Posterior vena cava (tissue), 2 donors: ENCODE data around the gene ANXA4. TPM values are rescaled to one million over a fixed set of nuclear protein-coding genes. Genes with fewer than 3 reads are reported as not detected.
"Not testable (repeated sequence)": the region's sequence is repeated elsewhere in the genome, so short reads cannot be mapped to it uniquely, and the experiment has no call there.

Experiments used
- DNase-seq: peaks from one replicate; pipeline ENCODE4 v3.0.0-alpha.2; 2020; ENCODE audit warnings: low spot score
- intact Hi-C, 2 donors: fragments of 100-400 bp; cut with DNase I; formaldehyde crosslinking; loops; one replicate each; pipeline versions ENCODE4 v1.14.1 to v1.14.2; 2022 to 2023
- total RNA-seq, 2 donors: library from RNA; stranded (reverse); fragmentation: NEBNext Ultra II Directional; extraction: Animal tissue kit (Norgen Biotek cat#: 25700); gene quantifications; one replicate each; pipeline ENCODE4 v1.2.1, GENCODE V29; 2021
- donor health status: DM: yes; HTN: yes; CAD: no.
- donor health status: DM: yes; HTN: yes; CAD: no.

The ANXA4 gene
- total RNA-seq, 2 donors from 2014 or later = 90.8 to 92.2 TPM

- intact Hi-C loops = loop anchor here in 1 of 2 donors (10.0 kb wide), 1 partner anchor 353 kb away; no protein-coding TSS in a partner anchor
- no peak for DNase-seq
Observed at GRCh38 chr2:69771461-69771860, 29.5 kb downstream of the ANXA4 start.

GRCh38 chr2:69773206-69773605, 31.3 kb downstream of the ANXA4 start:
- intact Hi-C loops = loop anchor here in 1 of 2 donors (10.0 kb wide), 1 partner anchor 352 kb away; no protein-coding TSS in a partner anchor
- no peak for DNase-seq

GRCh38 chr2:69774258-69774983, 32.5 kb downstream of the ANXA4 start:
- intact Hi-C loops = loop anchor here in 1 of 2 donors (10.0 kb wide), 1 partner anchor 350 kb away; no protein-coding TSS in a partner anchor
- DNase-seq = not testable (repeated sequence)

GRCh38 chr2:69774984-69775982, 33.3 kb downstream of the ANXA4 start:
- no peak for DNase-seq
- intact Hi-C loops = loop anchor here in 1 of 2 donors (10.0 kb wide), 1 partner anchor 350 kb away; no protein-coding TSS in a partner anchor

- no peak for DNase-seq
- intact Hi-C loops = loop anchor here in 1 of 2 donors (10.0 kb wide), 1 partner anchor 348 kb away; no protein-coding TSS in a partner anchor
Observed at GRCh38 chr2:69776886-69777785, 35.2 kb downstream of the ANXA4 start.

DNA sequence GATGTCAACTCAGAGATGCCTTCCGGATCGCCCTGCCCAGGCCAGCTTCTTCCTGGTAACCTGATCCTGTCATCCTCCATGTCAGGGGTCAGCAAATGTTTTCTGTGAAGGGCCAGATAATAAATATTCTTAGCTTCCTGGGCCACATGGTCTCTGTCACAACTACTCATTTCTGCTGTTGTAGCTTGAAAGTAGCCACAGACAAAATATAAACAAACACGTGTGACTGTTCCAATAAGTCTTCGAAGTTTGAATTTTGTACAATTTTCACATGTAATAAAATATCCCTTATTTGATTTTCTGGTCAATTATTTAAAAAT, 35.8 kb downstream of the ANXA4 start:
- no peak for DNase-seq
- intact Hi-C loops = loop anchor here in 1 of 2 donors (10.0 kb wide), 1 partner anchor 347 kb away; no protein-coding TSS in a partner anchor

DNA sequence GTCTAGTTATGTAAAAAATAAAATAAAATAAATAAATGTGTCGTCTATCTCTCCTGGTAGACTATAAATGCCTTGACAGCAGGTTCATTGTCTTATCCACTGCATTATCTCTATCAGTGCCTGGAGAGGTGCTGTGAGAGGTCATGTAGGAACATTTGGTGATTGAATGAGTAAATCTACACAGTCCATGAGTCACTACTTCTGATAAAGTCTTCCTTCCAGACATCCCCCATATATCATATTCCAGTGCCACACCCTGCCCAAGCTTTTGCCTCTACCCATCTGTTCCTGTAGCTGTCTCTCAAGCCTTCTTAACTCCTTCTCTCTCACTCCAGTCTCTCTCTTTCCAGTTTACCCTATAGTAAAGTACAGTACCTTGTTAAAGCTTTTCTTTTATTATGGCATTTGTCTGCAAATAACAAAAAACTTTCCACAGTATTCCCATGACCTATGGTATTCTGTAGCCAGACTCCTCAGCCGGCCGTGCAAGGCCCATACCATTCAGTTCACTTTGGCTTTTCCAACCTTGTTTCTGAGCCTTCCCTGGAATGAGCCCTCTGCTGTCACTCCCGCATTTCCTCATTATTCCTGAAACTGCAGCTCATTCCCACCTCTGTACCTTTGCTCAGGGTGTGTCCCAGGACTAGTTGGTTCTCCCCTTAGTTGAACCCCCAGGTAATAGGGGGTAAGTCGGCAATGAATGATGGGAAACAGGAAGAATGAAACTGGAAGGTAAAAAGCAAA, 37.5 kb downstream of the ANXA4 start:
- DNase-seq = no peak
- intact Hi-C loops = loop anchor here in 1 of 2 donors (10.0 kb wide), 1 partner anchor 345 kb away; no protein-coding TSS in a partner anchor

DNA sequence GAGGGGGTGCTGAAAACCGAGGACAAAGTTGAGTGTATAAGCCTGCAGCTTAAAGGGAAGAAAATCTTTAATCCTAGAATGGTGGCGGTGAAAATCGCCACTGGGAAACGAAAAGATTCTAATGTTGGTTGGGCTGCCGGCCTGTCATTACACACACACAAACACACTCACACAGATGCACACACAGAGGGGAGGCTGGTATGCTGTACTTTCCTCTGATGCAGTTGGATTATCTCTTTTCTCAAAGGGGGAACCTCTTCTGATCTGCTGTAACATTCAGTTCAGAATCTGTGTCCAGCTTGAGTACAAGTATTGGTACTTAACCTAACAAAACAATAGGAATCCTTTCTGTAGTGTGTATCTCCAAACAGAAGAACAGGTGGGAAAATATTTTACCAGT, 39.0 kb downstream of the ANXA4 start:
- no peak for DNase-seq

GRCh38 chr2:69781321-69782248, 39.7 kb downstream of the ANXA4 start:
- intact Hi-C loops = no loop called here
- no peak for DNase-seq

More for the DNA sequence above, 39.0 kb downstream of the ANXA4 start:
- intact Hi-C loops = no loop called here

- DNase-seq = no peak
- intact Hi-C loops = no loop called here
Observed at GRCh38 chr2:69784228-69784627, 42.3 kb downstream of the ANXA4 start.

GRCh38 chr2:69785358-69785757, 43.4 kb downstream of the ANXA4 start:
- intact Hi-C loops = no loop called here
- DNase-seq = no peak

DNA sequence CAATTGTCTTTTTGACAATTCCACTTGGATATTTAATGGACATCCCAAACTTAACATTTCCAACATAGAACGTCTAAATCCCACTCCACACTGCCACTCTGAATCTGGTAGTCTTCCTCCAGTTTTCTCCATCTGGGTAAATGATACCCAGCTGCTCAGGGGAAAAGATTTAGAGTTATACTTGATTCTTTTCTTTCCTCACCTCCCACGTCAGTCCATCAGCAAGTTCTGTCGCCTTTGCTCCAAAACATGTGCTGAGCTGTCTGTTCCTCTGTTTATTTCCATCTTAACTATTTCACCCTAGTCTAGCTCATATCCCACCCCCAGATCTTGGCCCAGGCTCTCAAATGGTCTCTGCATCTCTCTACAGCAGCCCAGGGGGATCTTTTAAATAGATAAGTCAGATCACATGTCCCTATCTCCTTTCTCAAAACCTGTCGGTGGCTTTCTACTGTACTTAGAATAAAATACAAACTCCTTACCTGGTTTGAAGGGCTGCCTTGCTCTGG, 44.2 kb downstream of the ANXA4 start:
- no peak for DNase-seq
- intact Hi-C loops = no loop called here

DNA sequence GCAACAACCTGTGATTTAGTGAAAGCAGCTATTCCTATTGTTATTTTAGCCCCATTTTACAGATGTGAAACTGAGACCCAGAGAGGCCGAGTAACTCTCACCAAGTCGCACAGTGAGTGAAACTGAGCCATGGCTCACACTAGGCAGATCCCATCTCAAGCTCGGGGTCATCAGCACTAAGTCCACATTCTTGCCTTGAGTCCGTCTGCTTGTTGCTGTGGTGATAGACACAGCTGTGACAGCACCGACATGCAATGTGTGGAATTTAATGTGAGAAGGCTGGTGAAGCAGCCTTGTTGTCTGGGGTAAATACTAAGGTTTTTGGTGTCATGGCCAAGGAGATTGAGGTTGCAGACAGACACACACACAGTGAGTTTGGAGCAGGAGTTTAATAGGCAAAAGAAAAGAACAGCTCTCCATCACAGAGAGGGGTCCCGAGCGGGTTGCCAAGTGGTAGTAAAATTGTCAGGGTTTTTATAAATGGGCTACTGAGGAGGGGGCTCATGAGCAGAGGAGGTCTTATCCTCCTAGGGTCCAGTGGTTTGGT, 47.3 kb downstream of the ANXA4 start:
- no peak for DNase-seq
- intact Hi-C loops = no loop called here

DNA sequence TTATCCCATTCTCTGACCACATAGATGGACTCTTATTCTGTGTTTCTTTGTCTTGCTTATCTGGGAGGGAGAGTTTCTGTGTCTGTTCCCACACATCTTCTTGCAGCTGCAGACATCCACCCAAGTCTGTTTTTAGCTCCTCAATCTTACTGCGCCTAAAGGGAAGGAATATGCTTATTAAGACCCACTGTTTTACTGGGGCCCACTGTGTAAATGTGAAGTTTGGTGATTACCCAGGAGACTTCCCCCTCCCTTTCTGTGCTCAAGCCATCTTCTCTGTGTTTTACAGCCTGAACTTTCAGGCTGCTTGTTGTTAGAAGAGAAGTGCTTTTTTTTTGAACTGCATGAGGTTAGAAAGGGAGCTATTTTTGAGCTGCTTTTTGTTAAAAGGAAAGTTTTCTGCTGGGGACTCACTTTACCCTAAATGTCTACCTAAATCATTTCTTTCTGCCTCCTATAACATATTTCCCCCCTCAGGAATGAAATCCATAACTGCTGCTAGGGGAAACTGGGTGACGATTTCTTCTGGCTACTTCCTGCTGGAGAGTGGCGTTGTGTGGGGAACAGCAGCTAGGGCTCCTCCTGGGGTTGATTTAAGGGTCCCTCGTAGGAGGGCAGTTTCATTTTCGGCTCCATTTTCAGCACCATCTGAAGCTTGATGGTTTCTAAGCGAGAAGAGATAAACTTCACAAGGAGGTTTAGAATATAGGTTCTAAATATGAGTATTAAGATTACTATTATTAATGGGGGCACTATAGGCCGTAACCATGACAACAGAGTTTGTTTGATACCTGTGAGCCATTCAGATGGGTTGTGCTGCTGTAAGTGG, 48.1 kb downstream of the ANXA4 start:
- DNase-seq = no peak
- intact Hi-C loops = no loop called here

- intact Hi-C loops = no loop called here
- no peak for DNase-seq
Observed at GRCh38 chr2:69790601-69790959, 48.6 kb downstream of the ANXA4 start.

DNA sequence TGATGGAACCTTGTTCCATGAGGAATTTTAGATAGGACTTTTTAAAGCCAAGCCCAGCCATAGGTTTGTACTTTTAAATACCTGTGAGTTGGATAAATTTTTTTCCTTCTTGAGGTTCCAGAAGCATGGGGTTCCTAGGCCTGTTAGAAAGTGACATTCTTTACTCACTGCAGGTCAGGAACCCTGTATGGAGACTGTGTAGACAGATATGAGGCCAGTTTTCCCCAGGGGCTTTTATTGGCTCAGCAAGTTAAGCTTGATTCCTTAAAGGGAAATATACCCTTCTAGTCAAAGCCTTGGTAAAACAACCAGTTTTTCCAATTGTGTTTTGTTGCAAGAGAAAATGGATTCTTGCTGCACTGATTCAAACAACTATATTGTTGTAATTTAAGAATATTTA, 49.1 kb downstream of the ANXA4 start:
- intact Hi-C loops = no loop called here
- no peak for DNase-seq
